Stimulated activated memory B cell treated with anti-CD40 and anti-IgM and Interleukin-4, amounts not matched to agents 10 μg/mL and 1 μg/mL and 100 μg/mL, for 72 hours (primary cell): ENCODE measurements around the gene TERT.

Experiments
- ATAC-seq: fragments of 150-1000 bp; cut with Tn5 transposase; 2 replicates; pipeline ENCODE4 v1.10.0; 2021
- H3K27ac Mint-ChIP-seq: one replicate; pipeline ENCODE4 v1.8.0; 2022; ENCODE audit warnings: mild to moderate bottlenecking, mixed read lengths
- H3K27me3 Mint-ChIP-seq: one replicate; pipeline ENCODE4 v1.8.0; 2022; ENCODE audit warnings: mixed read lengths
- H3K36me3 Mint-ChIP-seq: one replicate; pipeline ENCODE4 v1.8.0; 2022; ENCODE audit warnings: mixed read lengths
- H3K4me1 Mint-ChIP-seq: one replicate; pipeline ENCODE4 v1.8.0; 2022; ENCODE audit warnings: mixed read lengths
- H3K4me3 Mint-ChIP-seq: one replicate; pipeline ENCODE4 v1.8.0; 2022; ENCODE audit warnings: mild to moderate bottlenecking, moderate library complexity, mixed read lengths
- H3K9me3 Mint-ChIP-seq: one replicate; pipeline ENCODE4 v1.8.0; 2022; ENCODE audit warnings: mixed read lengths

TERT gene

DNA sequence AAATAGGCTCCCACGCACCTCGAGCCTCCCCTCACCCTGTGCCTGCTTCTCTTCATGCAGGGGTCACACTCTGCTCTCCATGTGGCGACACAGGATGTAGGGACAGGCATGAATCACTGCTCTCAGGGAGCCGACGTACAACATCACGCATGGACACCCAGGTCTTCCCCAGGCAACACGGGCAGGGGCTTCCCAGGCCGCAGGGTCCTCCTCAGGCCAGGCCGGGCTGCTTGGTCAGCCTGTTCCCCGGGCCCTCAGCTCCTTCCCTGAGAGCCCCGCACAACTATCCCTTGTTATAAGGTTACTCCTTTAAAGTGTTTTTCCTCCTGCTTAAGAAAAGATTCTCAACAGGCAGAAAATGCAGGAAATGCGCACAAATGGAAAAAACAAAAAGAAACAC, 68.6 kb downstream of the TERT start:
- ATAC-seq: no peak
- Mint-ChIP-seq H3K27ac (no peak overlapping the region), H3K4me3 (no peak overlapping the region), H3K4me1 (no peaks in the 10 kb centered on the region), H3K9me3 (peaks cover 6% of the 10 kb centered on the region), H3K36me3 (no peaks in the 10 kb centered on the region), H3K27me3 (peaks cover 47% of the 10 kb centered on the region)

DNA sequence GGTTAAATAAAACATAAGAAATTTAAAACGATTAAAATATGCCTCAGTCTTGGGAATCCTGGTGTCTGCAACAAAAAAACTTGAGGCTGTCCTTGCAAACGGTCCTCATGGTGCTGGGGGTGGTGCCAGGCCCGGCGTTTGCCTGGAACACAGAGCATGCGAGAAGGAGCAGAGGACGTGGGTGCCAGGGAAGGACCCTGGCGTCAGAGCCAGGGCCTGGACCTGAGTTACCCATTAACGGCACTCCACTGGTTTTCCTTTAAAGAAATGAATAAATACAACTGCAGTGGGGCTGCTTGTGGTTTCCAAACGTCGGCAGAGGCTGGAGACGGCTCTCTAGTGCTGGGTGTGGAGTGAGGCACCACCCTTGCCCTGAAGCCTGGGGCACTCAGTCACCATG, 69.8 kb downstream of the TERT start, which contains the start of gene SLC6A18:
Gene SLC6A18 (plus strand): TSS at position 301 of the 400 bp plus-strand sequence. CDS start 97 bp downstream, at position 398.
- no peak for ATAC-seq
- H3K36me3 Mint-ChIP-seq: no peaks in the 10 kb centered on the region
- no peak within 1 kb of the TSS for H3K27ac Mint-ChIP-seq
- no peaks in the 10 kb centered on the region for H3K4me1 Mint-ChIP-seq
- H3K9me3 Mint-ChIP-seq: peaks cover 6% of the 10 kb centered on the region
- H3K4me3 Mint-ChIP-seq: no peak within 1 kb of the TSS
- peaks cover 45% of the 10 kb centered on the region for H3K27me3 Mint-ChIP-seq

DNA sequence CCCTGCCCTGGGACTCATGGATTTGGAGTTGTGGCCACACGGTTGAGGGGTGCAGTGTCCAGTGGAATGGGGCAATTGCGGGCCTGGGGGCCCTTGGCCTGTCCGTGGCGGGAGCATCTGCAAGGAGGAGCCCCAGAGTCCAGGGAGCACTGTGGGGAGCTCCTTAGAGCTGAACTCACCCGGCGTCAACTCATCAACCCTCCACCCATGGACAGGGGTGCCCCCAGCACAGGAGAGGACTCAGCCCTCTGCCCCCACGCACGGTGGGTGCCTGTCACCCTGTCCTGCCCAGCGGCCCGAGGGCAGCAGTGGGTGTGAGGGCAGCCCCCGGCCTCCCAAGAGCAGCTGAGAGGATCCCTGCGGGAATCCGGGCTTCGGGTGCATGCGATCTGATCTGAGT, 70.2 kb downstream of the TERT start:
- H3K4me1 Mint-ChIP-seq: no peaks in the 10 kb centered on the region
- peaks cover 6% of the 10 kb centered on the region for H3K9me3 Mint-ChIP-seq
- H3K36me3 Mint-ChIP-seq: no peaks in the 10 kb centered on the region
- ATAC-seq: no peak
- H3K4me3 Mint-ChIP-seq: no peak overlapping the region
- peaks cover 45% of the 10 kb centered on the region for H3K27me3 Mint-ChIP-seq
- H3K27ac Mint-ChIP-seq: no peak overlapping the region

DNA sequence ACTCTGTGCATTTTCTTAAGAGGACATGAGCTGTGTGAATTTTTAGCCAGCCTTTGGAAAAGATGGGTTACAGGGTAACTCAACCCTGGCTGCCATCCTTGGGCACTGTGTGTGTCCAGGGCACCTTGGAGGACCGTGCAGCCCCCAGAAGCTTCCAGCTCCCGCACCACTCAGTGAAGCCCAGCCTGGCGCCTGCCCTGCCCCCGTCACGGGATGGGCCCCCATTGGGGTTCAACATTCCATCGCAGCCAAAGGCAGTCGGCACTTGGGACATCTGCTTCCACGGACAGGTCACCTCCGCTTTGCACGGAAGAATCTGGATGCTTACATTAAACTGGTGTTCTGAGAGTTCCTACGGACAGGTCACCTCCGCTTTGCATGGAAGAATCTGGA, 71.6 kb downstream of the TERT start:
- Mint-ChIP-seq H3K4me1 (no peaks in the 10 kb centered on the region), H3K36me3 (no peaks in the 10 kb centered on the region), H3K27ac (no peak overlapping the region), H3K27me3 (peaks cover 45% of the 10 kb centered on the region), H3K4me3 (no peak overlapping the region), H3K9me3 (peaks cover 6% of the 10 kb centered on the region)
- no peak for ATAC-seq

DNA sequence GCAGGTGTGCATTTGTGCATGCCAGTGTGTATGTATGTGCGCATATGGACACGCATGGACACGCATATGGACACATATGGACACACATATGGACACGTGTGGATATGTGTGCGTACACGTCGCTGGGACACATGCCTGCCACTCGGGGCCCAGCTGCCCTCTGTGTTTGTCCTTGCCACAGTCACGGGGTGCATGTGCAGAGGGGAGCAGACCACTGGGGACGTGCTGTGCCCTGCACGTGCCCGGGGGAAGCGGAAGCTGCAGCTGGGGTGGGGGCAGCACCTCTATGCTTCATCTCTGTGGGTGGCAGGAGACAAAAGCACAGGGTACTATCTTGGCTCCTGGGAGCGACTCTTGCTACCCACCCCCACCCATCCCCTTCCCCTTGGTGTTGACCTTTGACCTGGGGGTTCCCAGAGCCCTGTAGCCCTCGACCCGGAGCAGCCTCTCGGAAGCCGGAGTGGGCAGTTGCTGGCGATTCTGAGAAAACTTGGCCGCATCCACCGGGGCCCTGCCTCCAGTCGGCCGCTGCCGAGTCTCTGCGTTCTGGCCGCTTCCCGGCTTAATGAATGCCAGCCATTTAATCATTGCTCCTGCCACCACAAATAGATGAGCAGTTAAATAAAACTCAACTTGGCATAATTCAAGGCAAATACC, 72.1 kb downstream of the TERT start:
- ATAC-seq: no peak
- H3K4me1 Mint-ChIP-seq: no peaks in the 10 kb centered on the region
- H3K4me3 Mint-ChIP-seq: no peak overlapping the region
- peaks cover 45% of the 10 kb centered on the region for H3K27me3 Mint-ChIP-seq
- H3K27ac Mint-ChIP-seq: no peak overlapping the region
- no peaks in the 10 kb centered on the region for H3K36me3 Mint-ChIP-seq
- peaks cover 6% of the 10 kb centered on the region for H3K9me3 Mint-ChIP-seq

DNA sequence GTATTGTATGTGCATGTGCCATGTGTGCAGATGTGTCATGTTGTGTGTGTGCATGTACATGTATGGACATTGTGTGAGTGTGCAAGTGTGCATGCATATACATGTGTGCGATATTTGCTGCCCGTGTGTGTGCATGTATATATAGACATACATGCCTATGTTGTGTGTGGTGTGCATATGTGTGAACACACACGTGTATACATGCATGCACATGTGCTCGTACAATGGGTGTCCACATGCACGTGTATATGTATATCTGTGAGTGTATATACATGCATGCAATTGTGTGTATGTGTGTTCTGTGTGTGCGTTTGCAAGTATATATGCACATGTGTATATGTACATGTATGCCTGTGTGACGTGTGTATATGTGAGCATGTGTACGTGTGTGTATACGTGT, 72.7 kb downstream of the TERT start:
- no peak overlapping the region for H3K27ac Mint-ChIP-seq
- H3K36me3 Mint-ChIP-seq: no peaks in the 10 kb centered on the region
- peaks cover 6% of the 10 kb centered on the region for H3K9me3 Mint-ChIP-seq
- no peak for ATAC-seq
- H3K27me3 Mint-ChIP-seq: peaks cover 40% of the 10 kb centered on the region
- no peaks in the 10 kb centered on the region for H3K4me1 Mint-ChIP-seq
- H3K4me3 Mint-ChIP-seq: no peak overlapping the region

DNA sequence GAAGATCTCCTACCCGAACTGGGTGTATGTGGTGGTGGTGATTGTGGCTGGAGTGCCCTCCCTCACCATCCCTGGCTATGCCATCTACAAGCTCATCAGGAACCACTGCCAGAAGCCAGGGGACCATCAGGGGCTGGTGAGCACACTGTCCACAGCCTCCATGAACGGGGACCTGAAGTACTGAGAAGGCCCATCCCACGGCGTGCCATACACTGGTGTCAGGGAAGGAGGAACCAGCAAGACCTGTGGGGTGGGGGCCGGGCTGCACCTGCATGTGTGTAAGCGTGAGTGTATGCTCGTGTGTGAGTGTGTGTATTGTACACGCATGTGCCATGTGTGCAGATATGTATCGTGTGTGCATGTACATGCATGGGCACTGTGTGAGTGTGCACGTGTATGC, 73.1 kb downstream of the TERT start:
- no peaks in the 10 kb centered on the region for H3K36me3 Mint-ChIP-seq
- no peak overlapping the region for H3K27ac Mint-ChIP-seq
- no peaks in the 10 kb centered on the region for H3K4me1 Mint-ChIP-seq
- no peak overlapping the region for H3K4me3 Mint-ChIP-seq
- ATAC-seq: no peak
- H3K27me3 Mint-ChIP-seq: peaks cover 37% of the 10 kb centered on the region
- H3K9me3 Mint-ChIP-seq: peaks cover 6% of the 10 kb centered on the region

DNA sequence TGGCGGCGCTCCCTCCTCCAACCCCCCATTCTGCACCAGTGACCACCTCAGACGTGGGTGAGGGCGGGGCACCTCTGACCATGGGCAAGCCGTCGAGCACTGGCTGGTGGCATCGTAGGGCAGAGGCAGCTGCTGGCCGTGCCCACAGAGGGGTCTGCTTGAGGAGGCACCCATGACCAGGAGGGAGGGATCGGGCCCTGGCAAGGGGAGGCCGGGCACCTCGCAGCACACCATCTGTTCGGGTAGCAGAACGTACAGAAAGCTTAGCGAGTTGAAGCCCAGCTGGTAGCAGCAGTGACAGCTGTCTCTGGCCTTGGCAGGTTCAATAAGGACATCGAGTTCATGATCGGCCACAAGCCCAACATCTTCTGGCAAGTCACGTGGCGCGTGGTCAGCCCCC, 74.0 kb downstream of the TERT start:
- H3K4me1 Mint-ChIP-seq: no peaks in the 10 kb centered on the region
- no peaks in the 10 kb centered on the region for H3K36me3 Mint-ChIP-seq
- peaks cover 35% of the 10 kb centered on the region for H3K27me3 Mint-ChIP-seq
- peaks cover 8% of the 10 kb centered on the region for H3K9me3 Mint-ChIP-seq
- no peak for ATAC-seq
- H3K4me3 Mint-ChIP-seq: no peak overlapping the region
- H3K27ac Mint-ChIP-seq: no peak overlapping the region

DNA sequence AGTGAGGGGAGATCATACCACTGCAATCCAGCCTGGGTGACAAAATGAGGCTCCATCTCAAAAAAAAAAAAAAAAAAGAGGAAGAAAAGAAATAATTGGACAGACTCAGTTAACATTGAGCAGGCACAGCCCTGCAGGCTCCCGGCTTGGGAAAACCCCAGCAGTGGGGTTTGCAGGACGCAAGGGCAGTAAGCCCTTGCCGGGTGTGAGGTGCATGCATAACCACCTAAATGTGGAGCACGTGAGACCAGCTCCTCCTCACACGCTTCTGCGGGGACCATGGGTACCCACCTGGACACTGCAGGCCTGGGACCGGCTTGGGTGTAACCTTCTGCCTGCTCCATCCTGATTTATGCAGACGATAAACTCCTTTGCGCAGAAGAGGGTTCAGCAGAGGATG, 74.5 kb downstream of the TERT start:
- H3K36me3 Mint-ChIP-seq: no peaks in the 10 kb centered on the region
- no peak overlapping the region for H3K27ac Mint-ChIP-seq
- peaks cover 10% of the 10 kb centered on the region for H3K9me3 Mint-ChIP-seq
- peaks cover 37% of the 10 kb centered on the region for H3K27me3 Mint-ChIP-seq
- H3K4me3 Mint-ChIP-seq: no peak overlapping the region
- no peak for ATAC-seq
- no peaks in the 10 kb centered on the region for H3K4me1 Mint-ChIP-seq

DNA sequence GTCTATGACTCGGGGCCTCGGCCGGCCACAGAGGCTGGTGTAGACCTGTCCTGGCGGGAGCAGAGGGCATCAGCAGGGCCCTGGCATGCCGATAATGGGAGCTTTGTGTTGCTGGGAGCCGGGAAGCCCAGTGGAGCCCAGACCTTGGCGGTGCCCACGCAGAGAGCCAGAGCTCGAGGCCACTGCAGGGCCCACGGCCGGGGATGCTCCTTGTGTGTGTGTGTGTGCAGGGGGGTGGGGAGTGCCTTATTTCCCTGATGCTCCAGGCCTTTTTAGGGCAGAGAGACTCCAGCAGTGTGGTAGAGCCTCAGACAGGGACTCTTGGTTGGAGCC, 75.1 kb downstream of the TERT start:
- Mint-ChIP-seq H3K4me3 (no peak overlapping the region), H3K36me3 (no peaks in the 10 kb centered on the region), H3K9me3 (peaks cover 10% of the 10 kb centered on the region), H3K4me1 (no peaks in the 10 kb centered on the region), H3K27me3 (peaks cover 43% of the 10 kb centered on the region), H3K27ac (no peak overlapping the region)
- peak; percentile 26 for ATAC-seq

DNA sequence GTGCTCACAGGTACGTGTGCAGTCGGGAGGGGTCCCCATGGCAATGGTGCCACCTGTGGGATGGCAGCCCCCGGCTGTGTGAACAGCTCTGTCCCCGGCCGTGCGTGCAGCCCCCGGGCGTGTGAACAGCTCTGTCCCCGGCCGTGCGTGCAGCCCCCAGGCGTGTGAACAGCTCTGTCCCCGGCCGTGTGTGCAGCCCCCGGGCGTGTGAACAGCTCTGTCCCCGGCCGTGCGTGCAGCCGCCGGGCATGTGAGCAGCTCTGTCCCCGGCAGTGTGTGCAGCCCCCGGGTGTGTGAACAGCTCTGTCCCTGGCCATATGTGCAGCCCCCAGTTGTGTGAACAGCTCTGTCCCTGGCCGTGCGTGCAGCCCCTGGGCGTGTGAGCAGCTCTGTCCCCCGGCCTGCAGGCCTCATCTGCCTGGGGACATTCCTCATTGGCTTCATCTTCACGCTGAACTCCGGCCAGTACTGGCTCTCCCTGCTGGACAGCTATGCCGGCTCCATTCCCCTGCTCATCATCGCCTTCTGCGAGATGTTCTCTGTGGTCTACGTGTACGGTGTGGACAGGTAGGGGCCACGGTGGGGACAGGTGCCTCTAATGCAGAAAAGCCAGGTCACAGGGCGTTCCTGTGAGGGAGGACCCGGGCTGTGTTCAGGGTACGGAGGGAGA, 75.6 kb downstream of the TERT start:
- Mint-ChIP-seq H3K27me3 (peaks cover 48% of the 10 kb centered on the region), H3K27ac (no peak overlapping the region), H3K36me3 (no peaks in the 10 kb centered on the region), H3K9me3 (peaks cover 10% of the 10 kb centered on the region), H3K4me1 (no peaks in the 10 kb centered on the region), H3K4me3 (no peak overlapping the region)
- no peak for ATAC-seq

DNA sequence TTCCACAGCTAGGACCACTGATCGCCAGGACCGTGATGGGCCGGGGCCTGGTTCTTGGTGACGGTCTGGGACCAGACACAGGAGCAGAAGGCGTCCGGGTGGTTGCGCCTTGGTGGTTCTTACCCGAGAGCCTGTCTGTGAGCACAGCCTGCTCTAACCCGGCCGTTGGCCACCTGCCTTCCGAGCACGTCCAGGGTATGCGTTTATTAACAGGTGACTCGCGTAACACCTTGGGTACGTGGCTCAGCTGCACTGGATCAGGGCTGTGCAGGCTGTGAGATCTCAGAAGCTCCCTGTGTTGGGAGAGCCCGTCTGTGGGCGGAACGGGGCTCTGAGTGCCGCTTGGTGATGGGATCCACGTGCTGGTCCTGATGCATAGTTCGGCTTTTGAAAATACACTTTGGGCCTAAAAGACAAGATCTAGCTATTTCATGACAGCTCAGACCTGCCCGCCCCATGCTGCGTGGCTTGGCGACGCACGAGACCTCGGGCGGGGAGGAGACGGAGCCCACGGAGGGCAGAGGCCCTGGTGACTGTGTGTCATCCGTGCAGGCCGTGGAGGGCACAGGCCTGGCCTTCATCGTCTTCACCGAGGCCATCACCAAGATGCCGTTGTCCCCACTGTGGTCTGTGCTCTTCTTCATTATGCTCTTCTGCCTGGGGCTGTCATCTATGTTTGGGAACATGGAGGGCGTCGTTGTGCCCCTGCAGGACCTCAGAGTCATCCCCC, 76.4 kb downstream of the TERT start:
- no peak overlapping the region for H3K27ac Mint-ChIP-seq
- no peak overlapping the region for H3K4me3 Mint-ChIP-seq
- H3K9me3 Mint-ChIP-seq: peaks cover 10% of the 10 kb centered on the region
- H3K4me1 Mint-ChIP-seq: no peaks in the 10 kb centered on the region
- H3K36me3 Mint-ChIP-seq: no peaks in the 10 kb centered on the region
- peaks cover 50% of the 10 kb centered on the region for H3K27me3 Mint-ChIP-seq
- no peak for ATAC-seq

DNA sequence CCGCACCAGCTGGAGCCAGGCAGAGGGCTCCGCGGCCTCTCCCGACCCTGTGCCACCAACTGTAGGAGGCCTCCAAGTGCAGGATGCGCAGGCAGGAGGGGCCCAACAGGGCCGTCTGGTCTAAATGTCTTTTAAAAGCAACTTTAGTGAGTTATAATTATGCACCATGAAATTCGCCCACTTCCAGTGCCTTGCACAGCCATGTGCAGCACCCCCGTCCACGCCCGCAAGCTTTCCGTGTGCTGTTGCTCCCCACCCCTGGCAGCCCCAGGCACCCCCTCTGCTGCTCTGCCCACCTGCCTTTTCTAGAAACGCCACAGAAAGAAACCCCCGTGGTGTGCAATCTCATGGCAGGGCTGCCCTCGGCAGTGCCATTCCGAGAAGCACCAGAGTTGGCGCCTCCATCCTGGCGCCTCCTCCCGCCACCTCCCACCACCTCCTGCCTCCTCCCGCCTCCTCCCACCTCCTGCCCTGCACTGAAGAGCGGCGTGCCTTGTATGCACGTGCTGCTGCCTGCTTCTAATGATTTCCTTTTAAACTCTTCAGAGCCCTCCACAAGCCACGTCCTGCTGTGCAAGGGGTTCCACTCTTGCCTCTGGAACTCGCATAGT, 77.2 kb downstream of the TERT start:
- Mint-ChIP-seq H3K27ac (no peak overlapping the region), H3K4me3 (no peak overlapping the region), H3K9me3 (peaks cover 10% of the 10 kb centered on the region), H3K27me3 (peaks cover 50% of the 10 kb centered on the region), H3K4me1 (no peaks in the 10 kb centered on the region), H3K36me3 (no peaks in the 10 kb centered on the region)
- no peak for ATAC-seq

DNA sequence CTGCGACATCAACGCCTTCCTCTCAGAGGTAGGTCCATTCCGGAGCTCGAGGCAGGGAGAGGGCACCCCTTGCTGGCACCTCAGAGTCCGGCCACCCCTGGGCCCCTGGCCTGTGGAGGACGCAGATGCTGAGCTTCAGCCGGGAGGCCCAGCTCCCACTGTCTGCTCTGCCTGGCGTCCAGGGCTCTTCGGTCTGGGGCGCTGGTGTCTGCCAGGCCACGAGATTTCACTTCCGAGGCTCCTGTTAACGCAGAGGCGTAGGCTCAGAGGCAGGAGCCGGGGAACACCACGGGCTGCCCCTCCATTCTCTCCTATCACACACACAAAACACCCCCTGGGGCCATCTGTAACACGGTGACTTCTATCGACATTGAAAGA, 78.0 kb downstream of the TERT start:
- H3K4me3 Mint-ChIP-seq: no peak overlapping the region
- ATAC-seq: no peak
- no peaks in the 10 kb centered on the region for H3K4me1 Mint-ChIP-seq
- peaks cover 50% of the 10 kb centered on the region for H3K27me3 Mint-ChIP-seq
- no peaks in the 10 kb centered on the region for H3K36me3 Mint-ChIP-seq
- H3K27ac Mint-ChIP-seq: no peak overlapping the region
- peaks cover 4% of the 10 kb centered on the region for H3K9me3 Mint-ChIP-seq

DNA sequence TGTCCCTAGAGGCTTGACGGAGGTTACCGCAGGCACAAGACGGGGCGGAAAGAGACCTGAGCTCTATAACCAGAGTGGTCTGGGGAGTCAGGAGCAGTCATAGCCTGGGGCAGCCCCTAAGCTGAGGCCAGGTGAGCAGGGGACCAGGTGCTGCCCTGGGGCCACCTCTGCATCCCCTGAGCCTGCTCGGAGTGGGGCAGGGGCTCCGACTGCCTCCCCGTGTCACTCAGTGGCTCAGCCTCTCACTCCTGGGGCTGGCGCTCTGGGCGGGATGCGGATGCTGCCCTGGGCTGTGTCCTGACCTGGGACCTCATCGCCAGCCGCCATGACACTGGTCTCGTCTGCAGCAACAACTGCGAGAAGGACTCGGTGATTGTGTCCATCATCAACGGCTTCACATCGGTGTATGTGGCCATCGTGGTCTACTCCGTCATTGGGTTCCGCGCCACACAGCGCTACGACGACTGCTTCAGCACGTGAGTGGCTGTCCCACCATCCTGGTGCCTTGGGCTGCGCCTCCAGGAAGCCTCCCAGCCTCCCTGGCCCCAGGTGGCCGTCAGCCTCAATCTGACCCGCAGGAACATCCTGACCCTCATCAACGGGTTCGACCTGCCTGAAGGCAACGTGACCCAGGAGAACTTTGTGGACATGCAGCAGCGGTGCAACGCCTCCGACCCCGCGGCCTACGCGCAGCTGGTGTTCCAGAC, 78.5 kb downstream of the TERT start:
- Mint-ChIP-seq H3K27ac (no peak overlapping the region), H3K36me3 (no peaks in the 10 kb centered on the region), H3K4me3 (no peak overlapping the region), H3K9me3 (peaks cover 7% of the 10 kb centered on the region), H3K27me3 (peaks cover 50% of the 10 kb centered on the region), H3K4me1 (no peaks in the 10 kb centered on the region)
- no peak for ATAC-seq
